Ishikawa (cell line): ENCODE measurements around the gene TAGLN2.

Source experiments
- CEBPB ChIP-seq: IDR thresholded peaks from 2 replicates; pipeline ENCODE4 v1.6.1; 2012
- CREB1 ChIP-seq: IDR thresholded peaks from 2 replicates; pipeline ENCODE4 v1.6.1; 2012; ENCODE audit warnings: low read depth
- EGR1 ChIP-seq: IDR thresholded peaks from 2 replicates; pipeline ENCODE4 v1.6.1; 2012
- EP300 ChIP-seq: IDR thresholded peaks from 2 replicates; pipeline ENCODE4 v1.6.1; 2012; ENCODE audit warnings: borderline replicate concordance
- FOXM1 ChIP-seq: IDR thresholded peaks from 2 replicates; pipeline ENCODE4 v1.6.1; 2012; ENCODE audit warnings: low read depth, borderline replicate concordance
- NFIC ChIP-seq: IDR thresholded peaks from 2 replicates; pipeline ENCODE4 v1.6.1; 2012
- RAD21 ChIP-seq: IDR thresholded peaks from 2 replicates; pipeline ENCODE4 v1.6.1; 2012; ENCODE audit warnings: low read depth
- TAF1 ChIP-seq: IDR thresholded peaks from 2 replicates; pipeline ENCODE4 v1.6.1; 2012; ENCODE audit warnings: low read depth, mild to moderate bottlenecking
- TCF12 ChIP-seq: IDR thresholded peaks from 2 replicates; pipeline ENCODE4 v1.6.1; 2012; ENCODE audit warnings: low read depth
- TEAD4 ChIP-seq: IDR thresholded peaks from 2 replicates; pipeline ENCODE4 v1.6.1; 2012
- YY1 ChIP-seq: IDR thresholded peaks from 2 replicates; pipeline ENCODE4 v1.6.1; 2012; ENCODE audit warnings: low read depth
- ZBTB7A ChIP-seq: IDR thresholded peaks from 2 replicates; pipeline ENCODE4 v1.6.1; 2012; ENCODE audit warnings: low read depth
- TF ChIP-seq, protein P1 (sequence below): IDR thresholded peaks from 2 replicates; pipeline ENCODE4 v1.6.1; 2012; ENCODE audit warnings: low read depth, mild to moderate bottlenecking
- TF ChIP-seq, protein P2 (sequence below): IDR thresholded peaks from 2 replicates; pipeline ENCODE4 v1.6.1; 2012
- TF ChIP-seq, protein P3 (sequence below): IDR thresholded peaks from 2 replicates; pipeline ENCODE4 v1.6.1; 2012

Gene TAGLN2

DNA sequence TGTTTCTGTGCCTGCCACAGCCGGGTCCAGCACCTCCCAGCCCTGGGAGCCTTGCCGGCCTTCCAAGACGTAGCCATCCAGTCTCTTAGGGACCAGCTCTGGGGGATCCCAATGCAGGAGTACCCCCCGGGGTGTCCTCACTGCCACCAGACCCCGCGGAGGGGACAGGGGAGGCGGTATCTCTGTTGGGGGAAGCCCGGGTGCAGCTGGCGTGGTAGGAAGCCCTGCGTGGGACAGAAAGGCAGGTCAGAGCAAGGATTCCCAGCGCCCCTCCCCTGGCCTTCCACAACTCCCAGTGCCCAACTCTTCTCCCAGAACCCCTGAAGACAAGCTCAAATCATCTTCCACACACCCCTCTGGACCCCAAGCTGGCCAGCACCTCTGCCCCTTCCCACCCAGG lies 4.9 kb upstream of the TAGLN2 start:
- TF ChIP-seq EGR1: no peak

DNA sequence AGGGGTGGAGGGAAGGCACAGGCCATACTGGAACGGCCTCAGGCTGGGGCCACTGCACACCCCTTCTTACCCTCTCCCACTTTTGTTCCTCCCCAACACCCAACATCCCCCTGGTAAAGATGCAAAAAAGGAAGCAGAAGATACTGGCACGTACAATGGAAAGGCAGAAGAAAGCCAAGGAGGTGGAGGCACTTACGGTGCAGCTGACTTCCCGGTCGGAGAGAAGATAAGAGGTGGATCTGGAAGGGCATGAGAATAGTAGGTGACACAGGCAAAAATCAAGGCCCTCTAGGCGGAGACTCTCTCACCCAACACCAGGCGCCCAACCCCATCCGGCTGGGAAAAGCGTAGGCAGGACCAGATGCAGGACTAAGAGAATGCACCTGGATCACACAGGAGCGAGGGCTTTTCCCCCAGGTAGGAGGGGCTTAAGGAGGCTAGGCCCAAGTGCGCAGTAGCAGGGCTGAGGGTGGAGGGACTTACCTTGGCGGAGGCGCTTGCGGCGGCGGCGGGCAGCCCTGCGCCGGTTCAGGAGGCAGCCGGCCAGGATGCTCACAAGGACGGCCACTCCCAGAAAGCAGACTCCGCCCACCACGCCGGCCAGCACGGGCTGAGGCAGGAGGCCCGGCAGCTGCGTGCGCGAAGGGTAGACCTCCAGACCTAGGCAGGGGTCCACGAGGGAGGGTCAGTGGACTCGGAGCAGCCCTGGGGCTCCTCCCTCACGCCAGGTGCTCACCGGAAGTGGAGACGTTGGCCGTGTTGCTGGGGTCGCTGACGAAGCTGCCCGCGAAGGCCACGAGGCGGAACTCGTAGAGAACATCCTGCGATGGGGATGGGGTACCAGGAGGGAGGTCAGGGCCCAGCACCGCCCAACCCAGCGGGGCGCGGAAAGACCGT lies 4.1 kb upstream of the TAGLN2 start:
- TF ChIP-seq TCF12 (no peak), RAD21 (no peak), CEBPB (no peak), NFIC (no peak), EP300 (no peak), TAF1 (no peak), EGR1 (no peak)
- TF ChIP-seq, protein P1, sequence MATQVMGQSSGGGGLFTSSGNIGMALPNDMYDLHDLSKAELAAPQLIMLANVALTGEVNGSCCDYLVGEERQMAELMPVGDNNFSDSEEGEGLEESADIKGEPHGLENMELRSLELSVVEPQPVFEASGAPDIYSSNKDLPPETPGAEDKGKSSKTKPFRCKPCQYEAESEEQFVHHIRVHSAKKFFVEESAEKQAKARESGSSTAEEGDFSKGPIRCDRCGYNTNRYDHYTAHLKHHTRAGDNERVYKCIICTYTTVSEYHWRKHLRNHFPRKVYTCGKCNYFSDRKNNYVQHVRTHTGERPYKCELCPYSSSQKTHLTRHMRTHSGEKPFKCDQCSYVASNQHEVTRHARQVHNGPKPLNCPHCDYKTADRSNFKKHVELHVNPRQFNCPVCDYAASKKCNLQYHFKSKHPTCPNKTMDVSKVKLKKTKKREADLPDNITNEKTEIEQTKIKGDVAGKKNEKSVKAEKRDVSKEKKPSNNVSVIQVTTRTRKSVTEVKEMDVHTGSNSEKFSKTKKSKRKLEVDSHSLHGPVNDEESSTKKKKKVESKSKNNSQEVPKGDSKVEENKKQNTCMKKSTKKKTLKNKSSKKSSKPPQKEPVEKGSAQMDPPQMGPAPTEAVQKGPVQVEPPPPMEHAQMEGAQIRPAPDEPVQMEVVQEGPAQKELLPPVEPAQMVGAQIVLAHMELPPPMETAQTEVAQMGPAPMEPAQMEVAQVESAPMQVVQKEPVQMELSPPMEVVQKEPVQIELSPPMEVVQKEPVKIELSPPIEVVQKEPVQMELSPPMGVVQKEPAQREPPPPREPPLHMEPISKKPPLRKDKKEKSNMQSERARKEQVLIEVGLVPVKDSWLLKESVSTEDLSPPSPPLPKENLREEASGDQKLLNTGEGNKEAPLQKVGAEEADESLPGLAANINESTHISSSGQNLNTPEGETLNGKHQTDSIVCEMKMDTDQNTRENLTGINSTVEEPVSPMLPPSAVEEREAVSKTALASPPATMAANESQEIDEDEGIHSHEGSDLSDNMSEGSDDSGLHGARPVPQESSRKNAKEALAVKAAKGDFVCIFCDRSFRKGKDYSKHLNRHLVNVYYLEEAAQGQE: no peak
- TF ChIP-seq, protein P2, sequence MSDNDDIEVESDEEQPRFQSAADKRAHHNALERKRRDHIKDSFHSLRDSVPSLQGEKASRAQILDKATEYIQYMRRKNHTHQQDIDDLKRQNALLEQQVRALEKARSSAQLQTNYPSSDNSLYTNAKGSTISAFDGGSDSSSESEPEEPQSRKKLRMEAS: no peak
- TF ChIP-seq, protein P3, sequence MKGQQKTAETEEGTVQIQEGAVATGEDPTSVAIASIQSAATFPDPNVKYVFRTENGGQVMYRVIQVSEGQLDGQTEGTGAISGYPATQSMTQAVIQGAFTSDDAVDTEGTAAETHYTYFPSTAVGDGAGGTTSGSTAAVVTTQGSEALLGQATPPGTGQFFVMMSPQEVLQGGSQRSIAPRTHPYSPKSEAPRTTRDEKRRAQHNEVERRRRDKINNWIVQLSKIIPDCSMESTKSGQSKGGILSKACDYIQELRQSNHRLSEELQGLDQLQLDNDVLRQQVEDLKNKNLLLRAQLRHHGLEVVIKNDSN: no peak

DNA sequence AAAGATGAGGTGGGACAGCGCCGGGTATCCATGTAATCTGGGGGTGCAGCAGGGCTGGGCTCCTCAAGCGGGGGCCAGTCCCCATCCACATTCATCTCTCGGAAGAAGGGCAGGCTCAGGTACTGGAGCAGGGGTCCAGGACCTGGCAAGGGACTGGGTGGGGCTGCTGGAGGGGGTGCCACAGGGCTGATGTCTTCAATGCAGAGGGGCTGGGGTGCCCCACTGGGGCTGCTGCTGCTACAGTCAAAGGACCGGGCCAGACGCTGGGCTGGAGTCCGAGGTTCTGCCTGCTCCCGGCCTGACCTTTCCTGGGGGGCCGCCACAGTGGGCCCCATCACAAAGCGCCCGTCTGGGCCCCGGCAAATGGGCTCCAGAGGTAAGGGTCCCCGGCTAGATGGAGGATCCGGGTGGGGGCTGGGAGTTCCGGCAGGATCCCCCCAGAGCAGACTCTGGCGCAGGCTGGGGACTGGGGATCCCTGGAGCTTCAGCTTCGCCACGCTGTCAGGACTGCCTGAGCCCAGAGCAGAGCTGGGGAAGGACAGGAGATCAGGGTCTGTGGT lies 3.3 kb upstream of the TAGLN2 start:
- TF ChIP-seq EGR1 (no peak), NFIC (no peak), TEAD4 (no peak), RAD21 (no peak), EP300 (no peak), YY1 (no peak), ZBTB7A (no peak), TCF12 (no peak), TAF1 (no peak), CEBPB (no peak), CREB1 (no peak), FOXM1 (no peak)
- TF ChIP-seq, protein P1: no peak
- TF ChIP-seq, protein P2: no peak
- TF ChIP-seq, protein P3: no peak

DNA sequence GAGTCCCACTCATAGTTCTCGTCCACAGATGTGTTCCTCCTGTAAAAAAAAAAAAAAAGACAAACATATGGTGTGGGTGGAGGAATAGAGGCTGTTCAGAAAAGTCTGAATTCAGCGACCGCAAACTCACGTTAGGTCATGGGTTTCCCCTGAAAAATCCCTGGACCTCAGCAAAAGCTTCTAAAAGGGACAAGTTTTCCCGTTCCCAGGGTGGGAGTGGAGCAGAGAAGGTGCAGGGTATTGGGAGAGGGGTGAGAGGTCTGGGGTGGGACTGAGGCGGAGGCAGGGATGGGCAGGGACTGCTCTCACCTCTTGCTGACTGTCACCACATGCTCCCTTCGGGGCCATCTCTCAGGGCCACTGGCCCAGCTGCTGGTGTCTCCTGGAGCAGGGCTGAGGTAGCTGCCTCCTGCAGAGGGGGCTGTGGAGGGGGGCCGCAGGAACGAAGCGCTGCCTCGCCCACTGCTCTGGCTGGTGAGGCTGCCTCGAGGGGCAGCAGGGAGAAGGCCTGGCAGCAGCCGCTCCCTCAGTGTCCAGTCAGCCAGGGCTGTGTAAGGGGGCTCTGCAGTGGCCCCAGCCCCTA lies 2.6 kb upstream of the TAGLN2 start:
- no peak for TF ChIP-seq TCF12
- TF ChIP-seq CREB1: no peak
- TF ChIP-seq, protein P3: no peak

DNA sequence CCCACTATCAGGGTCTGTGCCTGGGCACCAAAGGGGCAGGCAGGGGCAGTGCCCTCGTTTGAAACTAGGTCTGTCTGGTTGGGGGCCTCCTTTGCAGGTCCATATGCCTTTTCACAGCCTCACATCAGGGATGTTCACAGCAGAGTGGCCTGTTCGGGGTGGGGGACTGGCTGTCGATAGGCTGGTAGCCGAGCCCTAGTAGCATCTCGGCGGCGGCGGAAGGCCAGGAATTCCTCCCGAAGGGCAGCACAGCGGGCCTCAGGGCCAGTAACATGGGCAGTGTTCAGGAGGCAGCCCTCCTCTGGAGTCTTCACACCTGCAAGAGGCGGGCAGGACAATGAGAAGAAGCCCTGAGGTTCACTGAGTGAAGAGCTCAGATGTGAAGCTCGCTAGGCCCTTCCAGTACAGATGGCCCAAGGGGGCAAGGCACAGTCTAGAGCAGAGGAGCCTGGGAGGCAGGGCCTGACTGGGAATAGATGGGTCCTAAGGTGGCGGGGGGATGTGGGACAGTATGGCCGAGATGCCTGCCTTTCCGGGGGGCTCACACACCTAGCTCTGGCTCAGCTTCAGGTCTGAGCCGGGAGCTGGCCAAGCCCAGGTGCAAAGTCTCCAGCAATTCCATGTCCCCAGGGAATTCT lies 2.0 kb upstream of the TAGLN2 start:
- TF ChIP-seq RAD21 (no peak), CREB1 (no peak), TAF1 (no peak), TEAD4 (no peak), EGR1 (no peak), TCF12 (no peak), CEBPB (no peak), EP300 (no peak), YY1 (no peak), ZBTB7A (no peak)
- TF ChIP-seq, protein P2: no peak
